ENCODE measurements around the gene ARV1. TPM values are rescaled to one million over a fixed set of nuclear protein-coding genes. Genes with fewer than 3 reads are reported as not detected.
"Not testable (repeated sequence)": the region's sequence is repeated elsewhere in the genome, so short reads cannot be mapped to it uniquely, and the experiment has no call there.

Gene ARV1
- polyA plus RNA-seq, 4 donors = 25.5 to 31.2 (median 27.5) TPM

DNA sequence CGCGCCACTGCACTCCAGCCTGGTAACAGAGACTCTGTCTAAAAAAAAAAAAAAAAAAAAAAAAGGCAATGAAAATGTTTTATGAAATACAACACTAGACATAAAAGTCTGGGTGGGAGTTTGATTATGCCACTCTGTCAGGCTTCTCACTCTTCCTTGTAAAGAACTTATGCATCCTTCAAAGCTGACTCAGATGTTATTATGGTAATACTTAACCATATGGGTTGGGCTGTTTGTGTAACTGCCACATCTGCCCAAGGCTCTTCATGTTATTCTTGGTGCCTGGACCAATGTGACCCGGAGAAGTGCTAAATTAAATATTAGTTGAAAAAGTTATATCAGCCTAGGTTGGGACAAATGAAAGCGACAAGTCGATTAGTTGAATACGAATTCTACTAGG is 37.3 kb downstream of the ARV1 start:
- no peak for DNase-seq (ENCODE audit: low read depth in 4 of 4, low spot score in 2 of 4)

DNA sequence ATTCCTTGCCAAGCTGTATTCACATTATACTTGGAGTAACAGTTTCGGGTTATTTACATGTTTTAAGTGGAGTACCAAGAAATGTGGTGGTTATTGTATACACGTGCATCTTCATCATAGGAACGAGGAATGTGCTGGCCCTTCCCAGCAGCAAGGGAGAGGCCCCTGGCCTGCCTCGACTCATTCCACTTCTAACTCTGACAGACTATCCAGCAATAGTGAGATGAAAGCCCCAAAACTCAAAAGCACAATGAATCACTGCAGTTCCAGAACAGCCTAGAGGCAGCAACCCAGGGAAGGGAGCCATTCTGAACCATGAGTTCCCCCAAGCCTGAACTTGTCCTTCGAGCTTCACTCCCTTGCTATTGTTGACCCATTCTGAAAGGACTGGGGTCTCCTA is 38.1 kb downstream of the ARV1 start:
- DNase-seq (ENCODE audit: low read depth in 4 of 4, low spot score in 2 of 4) = no peak

DNA sequence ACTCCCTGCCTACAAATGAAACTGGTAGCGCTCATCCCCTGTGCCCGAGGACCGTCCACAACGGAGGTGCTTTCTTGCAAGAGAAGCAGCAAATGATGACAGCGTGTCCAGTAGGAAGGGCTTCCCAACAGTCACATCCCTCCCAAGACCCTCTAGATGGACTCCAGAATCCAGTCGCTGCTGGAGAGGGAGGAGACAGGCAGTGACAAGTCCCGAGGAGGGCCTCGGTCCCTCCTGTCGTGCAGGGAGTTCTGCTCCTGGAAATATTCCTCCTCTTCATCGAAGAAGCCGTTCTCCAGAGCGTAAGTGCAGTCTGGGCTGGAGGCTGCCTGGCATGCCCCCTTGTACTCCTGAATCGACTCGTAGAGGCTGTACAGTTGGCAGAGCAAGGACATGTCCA is 40.8 kb downstream of the ARV1 start:
- no peak for DNase-seq (ENCODE audit: low read depth in 4 of 4, low spot score in 2 of 4)

DNA sequence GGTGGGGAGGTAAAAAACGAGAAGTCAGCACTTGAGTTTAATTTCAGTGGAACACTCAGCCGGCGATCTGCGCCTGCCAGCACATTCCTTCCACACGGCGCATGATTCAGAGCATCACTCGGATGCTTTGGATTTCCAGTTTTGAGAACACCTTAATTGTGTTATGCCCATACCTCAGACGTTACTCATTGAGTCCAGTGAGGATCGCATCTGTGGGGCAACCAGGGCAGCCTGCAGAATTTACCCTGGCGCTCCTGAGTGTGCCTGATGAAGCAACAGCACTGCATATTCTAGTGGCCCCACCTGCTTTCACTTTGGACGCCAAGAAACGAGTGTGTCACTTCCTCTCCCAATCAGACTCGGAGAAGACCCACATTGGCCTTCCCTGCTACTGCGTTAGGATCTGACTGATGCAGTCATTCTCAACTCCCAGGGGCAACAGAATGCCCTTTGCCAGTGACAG is 41.3 kb downstream of the ARV1 start:
- no peak for DNase-seq (ENCODE audit: low read depth in 4 of 4, low spot score in 2 of 4)

DNA sequence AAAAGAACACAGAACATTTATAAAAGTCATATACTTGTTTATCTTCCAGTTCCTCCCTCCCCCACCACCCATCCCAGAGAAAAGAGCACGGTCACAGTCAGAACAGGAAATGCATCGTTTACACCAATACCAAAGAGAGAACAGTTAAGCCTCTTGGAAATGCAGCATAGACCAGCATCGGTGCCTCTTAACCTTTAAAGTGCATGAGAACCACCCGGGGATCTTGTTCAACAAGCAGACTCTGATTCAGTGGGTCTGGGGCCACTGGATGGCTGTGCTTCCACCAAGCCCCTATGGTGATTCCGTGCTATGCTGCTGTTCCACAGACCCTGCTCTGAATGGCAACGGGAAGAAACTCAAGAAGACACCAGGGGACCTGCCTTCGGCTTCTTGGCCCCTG is 41.9 kb downstream of the ARV1 start:
- DNase-seq (ENCODE audit: low read depth in 4 of 4, low spot score in 2 of 4) = no peak

DNA sequence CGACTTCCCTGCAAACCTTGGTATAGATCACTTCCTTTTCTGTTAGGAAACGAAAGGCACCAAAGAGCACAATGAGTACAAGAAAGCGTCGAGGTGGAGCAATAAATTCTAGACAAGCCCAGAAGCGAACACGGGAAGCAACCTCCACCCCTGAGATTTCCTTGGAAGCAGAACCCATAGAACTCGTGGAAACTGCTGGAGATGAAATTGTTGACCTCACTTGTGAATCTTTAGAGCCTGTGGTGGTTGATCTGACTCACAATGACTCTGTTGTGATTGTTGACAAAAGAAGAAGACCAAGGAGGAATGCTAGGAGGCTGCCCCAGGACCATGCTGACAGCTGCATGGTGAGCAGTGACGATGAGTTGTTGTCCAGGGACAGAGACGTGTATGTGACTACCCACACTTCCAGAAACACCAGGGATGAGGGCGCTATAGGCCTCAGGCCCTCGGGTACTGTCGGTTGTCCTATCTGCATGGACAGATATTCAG is 42.7 kb downstream of the ARV1 start:
- no peak for DNase-seq (ENCODE audit: low read depth in 4 of 4, low spot score in 2 of 4)

DNA sequence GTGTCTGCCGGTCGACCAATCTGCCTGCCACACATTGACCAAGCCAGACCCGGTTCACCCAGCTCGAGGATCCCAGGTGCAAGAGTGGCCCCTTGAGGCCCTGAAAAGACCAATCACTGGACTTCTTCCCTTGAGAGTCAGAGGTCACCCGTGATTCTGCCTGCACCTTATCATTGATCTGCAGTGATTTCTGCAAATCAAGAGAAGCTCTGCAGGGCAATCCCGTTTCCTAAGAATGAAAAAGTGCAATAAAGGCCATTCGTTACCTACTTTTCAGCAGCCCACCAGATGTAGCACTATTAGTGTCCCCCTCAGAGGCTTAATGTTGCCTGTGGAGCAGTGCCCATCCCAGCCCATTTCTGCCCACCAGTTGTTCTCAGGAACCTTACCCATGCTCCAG is 43.6 kb downstream of the ARV1 start:
- not testable (repeated sequence) for DNase-seq (ENCODE audit: low read depth in 4 of 4, low spot score in 2 of 4)

DNA sequence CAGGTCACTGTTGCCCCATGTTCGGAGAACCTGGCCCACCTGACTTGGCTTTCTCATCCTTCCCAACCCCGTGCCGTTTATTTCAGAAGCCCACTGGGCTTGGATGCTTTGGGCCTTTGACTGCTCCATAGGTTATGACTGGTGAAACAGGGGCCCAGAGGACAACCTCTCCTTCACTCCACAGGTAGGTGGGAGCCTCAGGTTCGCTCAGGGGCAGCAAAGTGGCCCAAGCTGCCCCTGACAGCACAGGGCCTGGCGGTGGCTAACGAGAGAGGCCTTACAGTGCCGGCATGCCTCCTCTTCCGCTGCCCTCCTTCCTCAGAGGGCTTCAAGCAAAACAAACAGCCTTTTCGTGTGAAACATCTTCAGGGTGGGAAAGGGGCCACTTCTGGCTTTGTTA is 44.3 kb downstream of the ARV1 start:
- no peak for DNase-seq (ENCODE audit: low read depth in 4 of 4, low spot score in 2 of 4)

DNA sequence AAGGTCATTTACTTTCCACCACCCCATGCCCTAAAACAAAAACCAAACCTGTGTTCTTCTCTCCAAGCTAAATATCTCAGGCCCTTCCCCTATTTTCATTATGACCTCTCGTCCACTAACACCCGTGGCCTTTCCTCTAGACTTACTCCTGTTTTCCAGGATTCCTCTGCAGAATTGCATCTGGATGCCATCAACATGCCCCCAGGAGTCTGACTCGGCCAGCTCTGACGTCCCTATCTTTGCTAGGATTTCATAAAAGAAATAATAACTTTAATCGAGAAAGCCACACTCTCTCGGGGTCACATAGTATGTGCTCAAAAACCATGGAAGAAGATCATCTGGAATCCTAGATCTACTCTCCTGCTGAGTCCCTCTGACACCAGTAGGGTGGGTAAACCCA is 47.7 kb downstream of the ARV1 start:
- no peak for DNase-seq (ENCODE audit: low read depth in 4 of 4, low spot score in 2 of 4)

DNA sequence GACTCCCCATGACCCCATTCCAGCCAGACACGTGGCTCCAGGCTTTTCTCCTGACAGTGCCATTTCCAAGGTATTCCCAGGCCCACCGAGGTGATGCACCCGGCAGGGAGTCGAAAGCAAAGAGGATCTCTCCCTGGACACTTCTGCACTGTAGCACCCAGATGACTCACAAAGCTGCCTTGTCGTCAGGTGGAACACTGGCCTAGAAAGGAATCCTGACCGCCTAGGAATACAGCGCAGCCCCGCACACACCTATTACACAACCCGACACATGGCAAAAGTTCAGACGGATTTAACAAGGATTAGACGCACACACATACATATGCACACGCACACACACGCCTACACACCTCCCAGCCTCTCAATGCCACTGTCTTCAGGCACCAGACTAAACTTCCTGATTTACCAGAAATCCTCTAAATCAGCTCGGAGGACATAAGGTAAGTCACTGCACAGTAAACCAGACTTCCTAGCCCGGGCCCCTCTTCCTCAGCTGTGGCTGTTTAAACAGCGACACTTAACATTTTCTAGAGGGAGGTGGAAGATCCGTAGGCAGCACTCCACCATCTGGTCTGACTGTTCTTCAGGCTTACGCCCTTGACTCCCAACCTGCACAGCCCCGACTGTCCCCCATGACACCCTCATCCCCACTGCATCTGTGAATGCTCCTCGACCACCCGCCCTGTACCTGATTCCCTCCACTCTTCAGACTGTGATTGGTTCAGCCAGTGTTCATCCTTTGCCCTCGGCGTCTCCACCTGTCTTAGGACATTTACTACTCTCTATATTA is 48.4 kb downstream of the ARV1 start:
- no peak for DNase-seq (ENCODE audit: low read depth in 4 of 4, low spot score in 2 of 4)

DNA sequence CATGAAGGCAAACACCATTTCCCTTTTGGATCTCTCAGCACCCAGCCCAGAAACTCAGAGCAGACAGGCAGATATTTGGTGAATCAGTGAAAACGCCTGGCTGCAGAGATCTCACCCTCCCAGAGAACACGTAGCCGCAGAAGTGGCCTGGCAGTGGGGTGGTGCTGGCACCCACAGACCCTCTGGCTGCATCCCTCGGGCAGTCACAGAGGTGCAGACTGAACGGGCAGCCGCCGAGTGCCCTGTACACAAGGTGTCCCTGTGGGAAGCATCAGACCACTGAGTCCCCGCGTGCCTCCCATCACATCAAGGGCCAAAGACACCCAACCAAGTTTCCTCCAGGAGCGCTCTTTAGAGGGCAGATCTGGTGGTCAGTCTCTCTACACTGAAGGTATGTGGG is 49.1 kb downstream of the ARV1 start:
- no peak for DNase-seq (ENCODE audit: low read depth in 4 of 4, low spot score in 2 of 4)

DNA sequence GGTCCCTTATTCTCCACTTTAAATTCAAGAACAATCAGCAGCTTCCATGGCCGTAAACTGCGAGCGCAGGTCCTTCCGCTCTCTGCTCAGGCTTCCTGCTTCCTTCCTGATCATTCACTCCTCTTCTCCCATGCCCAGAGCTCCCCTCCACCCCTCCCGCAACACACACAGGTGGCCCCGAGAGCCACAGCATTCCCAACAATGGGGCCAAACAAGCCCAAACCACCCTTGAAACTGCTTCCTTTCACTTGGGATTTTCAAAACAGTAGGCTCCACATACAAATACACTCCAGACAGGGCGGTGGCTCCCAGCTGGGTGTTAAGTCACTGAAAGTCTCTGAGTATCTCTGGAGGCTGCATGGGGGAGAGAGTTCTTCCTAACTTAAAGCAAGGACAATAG is 49.8 kb downstream of the ARV1 start:
- no peak for DNase-seq (ENCODE audit: low read depth in 4 of 4, low spot score in 2 of 4)

DNA sequence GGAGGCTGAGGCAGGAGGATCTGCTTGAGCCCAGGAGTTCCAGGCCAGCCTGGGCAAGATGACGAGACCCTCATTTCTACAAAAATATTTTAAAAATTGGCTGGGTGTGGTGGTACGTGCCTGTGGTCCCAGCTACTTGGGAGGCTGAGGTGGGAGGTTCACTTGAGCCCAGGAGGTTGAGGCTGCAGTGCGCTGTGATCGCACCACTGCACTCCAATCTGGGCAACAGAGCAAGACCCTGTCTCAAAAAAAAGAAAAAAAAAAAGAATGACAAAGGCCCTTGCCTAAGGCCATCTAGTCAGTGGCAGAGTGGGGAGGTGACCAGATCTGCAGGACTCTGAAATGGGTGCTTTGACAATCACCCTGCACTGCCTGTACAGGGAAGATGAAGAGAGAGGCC is 50.4 kb downstream of the ARV1 start:
- DNase-seq (ENCODE audit: low read depth in 4 of 4, low spot score in 2 of 4) = not testable (repeated sequence)

DNA sequence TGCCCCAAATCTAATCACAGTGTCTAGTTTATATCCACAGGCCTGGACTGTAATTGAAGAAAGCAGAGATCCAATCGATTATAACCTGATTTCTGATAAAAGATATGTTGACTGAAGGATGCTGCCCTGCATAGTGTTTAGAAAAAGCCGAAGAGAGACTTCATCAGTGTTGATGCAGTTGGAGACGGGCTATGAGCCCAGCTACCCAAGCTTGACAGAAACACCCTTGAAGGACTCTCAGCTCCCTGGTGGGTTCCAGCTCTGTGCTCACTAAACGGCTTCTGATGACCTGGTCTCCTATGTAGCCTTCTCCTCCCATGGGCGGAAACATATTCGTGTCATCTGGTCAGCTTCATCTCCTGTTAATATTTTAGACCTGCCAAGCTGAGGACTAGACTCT is 50.9 kb downstream of the ARV1 start:
- no peak for DNase-seq (ENCODE audit: low read depth in 4 of 4, low spot score in 2 of 4)

DNA sequence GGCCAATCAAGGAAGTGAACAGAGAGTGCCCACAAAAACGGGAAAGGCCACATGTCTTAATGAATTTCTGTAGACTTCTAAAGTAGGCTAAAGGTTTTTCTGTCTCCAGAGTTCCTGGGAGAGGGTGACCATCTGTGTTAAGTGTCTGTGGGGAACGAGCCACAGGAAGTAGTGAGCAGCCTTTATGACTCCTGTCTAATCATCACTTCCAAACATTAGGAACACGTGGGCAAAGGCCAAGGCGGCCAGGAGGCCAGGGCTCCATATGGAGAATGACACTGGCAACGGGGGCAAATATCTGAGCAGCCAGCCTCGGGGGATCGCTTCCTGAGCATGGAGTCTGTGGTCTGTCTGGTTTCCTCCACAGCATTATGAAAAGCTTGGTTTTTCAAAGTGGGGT is 54.1 kb downstream of the ARV1 start:
- DNase-seq (ENCODE audit: low read depth in 4 of 4, low spot score in 2 of 4) = no peak

DNA sequence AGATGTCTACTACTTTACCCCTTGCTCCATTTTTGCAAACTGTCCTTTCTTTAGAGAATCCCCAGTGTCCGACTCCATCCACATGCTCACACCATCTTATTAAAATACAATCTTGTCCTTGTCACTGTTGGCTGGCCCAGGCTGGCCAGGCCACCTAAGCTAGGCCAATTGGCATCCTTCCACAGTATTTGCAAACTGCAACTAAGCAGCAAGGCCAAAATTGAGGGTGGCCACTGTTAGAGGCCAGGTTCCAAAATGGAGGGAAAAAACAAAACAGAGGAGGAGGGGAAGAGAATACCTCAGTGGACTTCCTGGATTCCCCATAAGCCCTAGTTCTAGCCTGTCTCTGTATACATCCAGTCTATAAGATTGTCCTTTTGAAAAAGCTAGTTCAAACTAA is 56.9 kb downstream of the ARV1 start:
- DNase-seq (ENCODE audit: low read depth in 4 of 4, low spot score in 2 of 4) = no peak

DNA sequence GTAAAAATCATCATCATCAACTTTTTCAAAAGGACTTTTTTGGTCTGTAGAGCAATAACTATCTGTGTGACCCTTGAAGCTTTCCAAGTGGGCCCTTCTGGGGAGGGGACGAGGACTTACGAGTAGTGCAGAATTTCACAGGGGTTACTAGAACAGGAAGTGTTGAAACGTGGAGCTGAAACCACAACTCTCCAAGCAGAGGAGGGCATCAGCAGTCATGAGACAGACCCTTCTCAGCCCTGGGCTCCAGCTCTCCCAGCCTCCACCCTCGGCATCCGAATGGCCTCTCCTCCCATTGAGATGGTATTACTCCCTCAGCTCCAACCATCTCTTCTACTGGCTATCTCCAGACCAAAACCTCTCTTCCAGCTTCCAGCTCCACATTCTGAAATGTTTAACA is 57.5 kb downstream of the ARV1 start:
- DNase-seq (ENCODE audit: low read depth in 4 of 4, low spot score in 2 of 4) = no peak

DNA sequence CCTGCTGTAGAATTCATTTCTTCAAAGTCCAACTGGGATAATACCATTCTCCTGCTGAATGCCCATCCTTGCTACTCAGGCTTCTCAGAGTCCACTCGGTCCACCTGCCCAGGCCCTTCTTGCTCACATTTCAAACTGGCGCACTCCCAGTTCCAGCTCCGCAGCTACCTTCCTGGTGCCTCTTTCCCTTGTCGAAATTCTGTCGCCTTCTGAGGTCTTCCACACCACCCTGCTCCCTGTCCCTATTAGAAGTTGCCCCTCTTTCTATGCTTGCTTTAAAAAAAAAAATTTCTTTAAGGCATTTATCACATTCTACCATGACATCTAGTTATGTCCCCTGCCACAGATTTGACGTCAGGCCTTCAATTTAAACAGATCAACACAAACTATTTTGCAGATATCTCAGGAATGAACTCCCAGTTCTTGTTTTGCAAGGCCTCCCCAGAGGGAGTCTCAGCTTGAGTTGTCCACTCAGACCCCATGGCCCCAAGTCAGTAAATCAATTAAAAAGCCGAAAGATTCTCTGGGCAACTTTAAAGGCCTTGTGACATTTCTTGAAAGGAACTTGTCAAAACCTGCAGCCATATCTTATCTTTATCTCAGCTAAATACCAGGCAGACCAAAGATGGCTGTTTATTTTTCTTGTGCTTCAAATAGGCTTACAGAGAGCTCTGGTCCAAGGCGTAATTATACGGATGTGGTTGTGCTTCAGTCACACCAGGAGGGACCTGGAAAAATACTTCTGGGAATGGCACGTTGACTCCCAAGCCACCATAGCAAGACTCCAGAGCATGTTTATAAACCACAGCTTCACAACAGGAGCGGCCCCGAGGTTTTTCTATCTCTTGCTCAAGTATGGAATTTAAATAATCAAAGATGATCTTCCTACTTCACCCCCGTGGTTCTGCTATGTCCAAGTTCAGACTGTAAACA is 59.0 kb downstream of the ARV1 start:
- DNase-seq (ENCODE audit: low read depth in 4 of 4, low spot score in 2 of 4) = no peak

DNA sequence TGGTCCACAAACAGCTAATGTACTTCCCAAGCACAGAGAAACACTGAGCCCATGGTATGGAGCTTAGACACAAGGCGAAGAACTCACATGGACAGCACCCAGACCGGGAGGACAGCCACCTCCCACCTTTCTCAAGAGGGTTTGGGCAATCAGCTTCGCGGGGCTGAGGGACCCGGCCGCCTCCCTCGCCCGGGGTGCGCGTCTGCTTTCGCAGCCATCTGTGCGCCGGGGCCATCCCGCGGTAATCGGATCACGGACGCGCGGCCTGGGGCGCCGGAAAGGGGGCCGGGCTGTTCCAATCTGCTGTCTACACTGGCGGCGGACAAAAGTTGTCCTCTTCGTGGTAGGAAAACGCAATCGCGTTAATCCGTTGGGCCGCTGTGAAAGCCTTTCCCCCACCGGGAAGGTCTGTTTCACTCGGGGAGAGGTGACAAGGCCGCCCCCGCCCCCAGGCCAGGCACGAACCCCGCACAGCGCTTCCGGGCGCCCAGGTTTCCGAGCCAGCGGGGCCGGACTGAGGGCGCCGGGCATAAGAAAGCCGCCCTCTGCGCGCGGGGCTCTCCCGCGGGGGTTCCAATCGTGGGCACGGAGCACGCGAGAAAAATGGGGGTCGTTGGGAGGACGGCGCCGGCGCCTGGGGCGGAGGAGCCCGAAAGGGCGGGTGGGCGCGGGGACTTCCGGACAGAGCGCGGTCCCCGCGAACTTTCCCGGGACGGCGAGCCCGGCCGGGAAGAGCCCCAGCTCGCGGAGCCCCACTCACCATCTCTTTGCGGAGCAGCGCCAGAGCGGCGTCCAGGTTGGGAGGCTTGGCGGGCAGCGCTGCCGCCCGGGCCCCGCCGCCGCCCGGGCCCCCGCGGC is 60.5 kb downstream of the ARV1 start:
- DNase-seq (ENCODE audit: low read depth in 4 of 4, low spot score in 2 of 4) = no peak

DNA sequence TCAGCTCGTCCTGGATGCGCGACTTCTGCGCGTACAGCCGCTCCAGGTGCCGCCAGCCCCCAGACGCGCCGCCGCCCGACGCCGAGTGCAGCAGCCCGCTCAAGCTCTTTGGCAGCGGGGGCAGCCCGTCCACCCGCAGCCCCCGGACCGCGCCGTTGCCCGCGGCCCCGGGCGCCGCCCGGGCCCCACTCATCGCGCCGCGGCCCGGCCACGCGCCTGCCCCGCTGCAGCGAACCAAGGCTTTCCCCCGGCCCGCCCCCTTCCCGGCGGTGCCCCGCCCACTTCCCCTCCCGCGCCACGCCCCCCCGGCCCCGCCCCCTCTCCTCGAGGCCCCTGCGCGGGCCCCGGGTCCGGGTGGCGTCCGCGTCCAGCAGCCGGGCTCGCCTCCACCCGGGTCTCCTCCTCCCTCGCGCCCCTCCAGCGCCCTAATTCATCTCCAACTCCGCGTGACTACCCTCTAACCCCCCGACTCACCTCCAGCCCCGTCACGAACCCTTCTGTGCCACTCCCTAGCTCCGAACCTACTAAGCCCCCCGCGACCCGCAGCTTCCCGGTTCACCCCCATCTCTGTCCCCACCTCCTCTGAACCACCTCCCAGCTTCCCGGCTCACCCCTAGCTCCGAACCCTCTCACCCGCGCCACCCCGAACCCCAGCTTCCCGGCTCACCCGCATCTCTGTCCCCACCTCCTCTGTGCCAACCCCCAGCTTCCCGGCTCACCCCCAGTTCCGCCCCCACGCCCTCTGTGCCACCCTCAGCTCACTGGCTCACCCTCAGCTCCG is 61.3 kb downstream of the ARV1 start, which contains the start of gene FAM89A:
Gene FAM89A (minus strand): TSS at position 236 of the 781 bp plus-strand sequence. CDS start 43 bp downstream, at position 193.
- DNase-seq (ENCODE audit: low read depth in 4 of 4, low spot score in 2 of 4) = no peak
